Measurements from ENCODE around the gene KIAA1671.

KIAA1671 gene

DNA sequence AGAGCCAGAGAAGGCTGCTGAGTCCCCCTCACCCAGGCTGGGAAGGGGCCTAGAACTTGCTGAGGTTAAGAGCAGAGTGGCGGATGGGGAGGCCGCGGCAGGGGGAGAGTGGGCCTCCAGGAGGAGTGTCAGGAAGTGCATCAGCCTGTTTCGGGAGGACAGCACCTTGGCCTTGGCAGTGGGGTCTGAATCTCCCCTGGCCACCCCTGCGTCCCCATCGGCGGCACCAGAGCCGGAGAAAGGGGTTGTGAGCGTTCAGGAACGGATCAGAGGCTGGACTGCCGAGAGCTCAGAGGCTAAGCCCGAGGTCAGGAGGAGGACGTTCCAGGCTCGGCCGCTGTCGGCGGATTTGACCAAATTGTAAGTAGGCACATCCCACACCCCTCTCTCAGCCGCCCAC lies 76.7 kb downstream of the KIAA1671 start:
- ChIA-PET POLR2A (no interaction called here), CTCF (no interaction called here)
- TF ChIP-seq, protein P1, sequence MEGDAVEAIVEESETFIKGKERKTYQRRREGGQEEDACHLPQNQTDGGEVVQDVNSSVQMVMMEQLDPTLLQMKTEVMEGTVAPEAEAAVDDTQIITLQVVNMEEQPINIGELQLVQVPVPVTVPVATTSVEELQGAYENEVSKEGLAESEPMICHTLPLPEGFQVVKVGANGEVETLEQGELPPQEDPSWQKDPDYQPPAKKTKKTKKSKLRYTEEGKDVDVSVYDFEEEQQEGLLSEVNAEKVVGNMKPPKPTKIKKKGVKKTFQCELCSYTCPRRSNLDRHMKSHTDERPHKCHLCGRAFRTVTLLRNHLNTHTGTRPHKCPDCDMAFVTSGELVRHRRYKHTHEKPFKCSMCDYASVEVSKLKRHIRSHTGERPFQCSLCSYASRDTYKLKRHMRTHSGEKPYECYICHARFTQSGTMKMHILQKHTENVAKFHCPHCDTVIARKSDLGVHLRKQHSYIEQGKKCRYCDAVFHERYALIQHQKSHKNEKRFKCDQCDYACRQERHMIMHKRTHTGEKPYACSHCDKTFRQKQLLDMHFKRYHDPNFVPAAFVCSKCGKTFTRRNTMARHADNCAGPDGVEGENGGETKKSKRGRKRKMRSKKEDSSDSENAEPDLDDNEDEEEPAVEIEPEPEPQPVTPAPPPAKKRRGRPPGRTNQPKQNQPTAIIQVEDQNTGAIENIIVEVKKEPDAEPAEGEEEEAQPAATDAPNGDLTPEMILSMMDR (IDR thresholded peaks at IDR 0.05; ENCODE audit: control extremely low read depth, extremely low read depth, low read depth, missing control alignments), result no peak
- no peak for DNase-seq (ENCODE audit: extremely low spot score)

DNA sequence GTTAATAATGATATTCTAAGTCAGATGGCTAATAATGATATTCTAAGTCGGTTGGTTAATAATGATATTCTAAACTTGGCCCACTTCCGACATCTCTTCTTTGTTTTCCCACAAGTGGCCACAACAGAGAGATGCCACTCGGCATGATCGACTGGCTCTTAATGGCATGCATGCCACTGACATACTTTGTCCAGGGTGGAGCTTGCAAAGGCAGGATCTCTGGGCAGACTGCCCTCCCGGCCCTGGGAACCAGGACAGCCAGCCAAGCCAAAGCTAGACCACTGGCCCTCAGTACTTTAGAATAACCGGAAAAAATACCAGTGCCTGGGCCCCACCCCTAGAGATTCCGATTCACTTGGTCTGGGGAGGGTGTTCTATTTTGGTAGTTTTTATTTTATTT lies 78.1 kb downstream of the KIAA1671 start:
- ChIA-PET POLR2A (no interaction called here), CTCF (no interaction called here)
- no peak for DNase-seq (ENCODE audit: extremely low spot score)
- TF ChIP-seq, protein P1 (IDR thresholded peaks at IDR 0.05; ENCODE audit: control extremely low read depth, extremely low read depth, low read depth, missing control alignments), result no peak

GRCh38 chr22:25032066-25032465 lies 79.5 kb downstream of the KIAA1671 start:
- POLR2A ChIA-PET, result no interaction called here

DNA sequence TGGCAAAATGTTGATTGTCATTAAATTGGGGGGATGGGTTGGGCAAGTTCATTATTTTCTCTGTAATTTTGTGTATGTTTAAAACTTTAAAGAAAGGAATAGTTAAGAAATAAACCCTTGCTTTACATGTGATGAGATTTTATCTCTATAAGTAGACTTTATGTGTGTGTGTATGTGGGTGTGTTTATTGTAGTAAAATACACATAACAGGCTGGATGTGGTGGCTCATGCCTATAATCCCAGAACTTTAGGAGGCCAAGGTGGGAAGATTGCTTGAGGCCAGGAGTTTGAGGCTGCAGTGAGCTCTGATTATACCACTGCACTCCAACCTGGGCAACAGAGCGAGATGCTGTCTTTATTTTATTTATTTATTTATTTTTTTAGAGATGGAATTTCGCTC lies 83.2 kb downstream of the KIAA1671 start:
- ChIA-PET POLR2A (no interaction called here), CTCF (no interaction called here)
- no peak for DNase-seq (ENCODE audit: extremely low spot score)
- TF ChIP-seq, protein P1 (IDR thresholded peaks at IDR 0.05; ENCODE audit: control extremely low read depth, extremely low read depth, low read depth, missing control alignments), result no peak

More at GRCh38 chr22:25032066-25032465, 79.5 kb downstream of the KIAA1671 start:
- no peak for DNase-seq (ENCODE audit: extremely low spot score)
- TF ChIP-seq, protein P1 (IDR thresholded peaks at IDR 0.05; ENCODE audit: control extremely low read depth, extremely low read depth, low read depth, missing control alignments), result no peak
- CTCF ChIA-PET, result interaction anchor here (0.7 to 1.6 kb wide), 3 partner anchors 16 to 93 kb away, joined by 3 to 10 read pairs (median 3); no protein-coding TSS in a partner anchor

DNA sequence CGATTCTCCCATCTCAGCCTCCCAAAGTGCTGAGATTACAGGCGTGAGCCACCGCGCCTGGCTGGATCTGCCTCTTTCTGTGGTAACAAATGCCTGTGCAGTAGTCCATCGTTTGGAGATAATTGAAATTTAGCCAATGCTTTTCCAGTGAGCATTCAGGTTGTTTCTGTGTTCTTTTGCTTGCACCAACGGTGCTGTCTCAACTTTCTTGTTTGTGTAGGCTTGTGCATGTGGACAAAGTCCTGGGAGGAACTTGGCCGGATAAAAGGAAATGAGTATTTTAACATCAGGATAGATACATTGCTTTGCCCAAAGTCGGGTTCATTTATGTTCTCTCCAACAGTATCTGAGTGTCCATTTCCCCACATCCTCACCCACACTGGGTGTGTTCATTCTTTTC lies 85.7 kb downstream of the KIAA1671 start:
- TF ChIP-seq, protein P1 (IDR thresholded peaks at IDR 0.05; ENCODE audit: control extremely low read depth, extremely low read depth, low read depth, missing control alignments), result no peak
- no peak for DNase-seq (ENCODE audit: extremely low spot score)
- ChIA-PET CTCF (no interaction called here), POLR2A (no interaction called here)

DNA sequence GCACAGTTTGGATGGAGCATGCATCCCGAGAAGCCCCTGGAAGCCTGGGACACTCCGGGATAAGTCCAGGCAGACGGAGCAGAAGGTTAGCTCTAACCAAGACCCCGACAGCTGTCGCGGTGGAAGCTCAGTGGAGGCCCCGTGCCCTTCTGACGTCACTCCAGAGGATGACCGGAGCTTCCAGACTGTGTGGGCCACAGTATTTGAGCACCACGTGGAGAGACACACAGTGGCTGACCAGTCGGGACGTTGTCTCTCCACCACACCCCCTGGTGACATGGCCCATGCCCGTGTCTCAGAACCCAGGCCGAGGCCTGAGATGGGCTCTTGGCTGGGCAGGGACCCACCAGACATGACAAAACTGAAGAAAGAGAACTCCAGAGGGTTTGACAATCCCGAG lies 86.3 kb downstream of the KIAA1671 start:
- ChIA-PET CTCF (no interaction called here), POLR2A (no interaction called here)
- TF ChIP-seq, protein P1 (IDR thresholded peaks at IDR 0.05; ENCODE audit: control extremely low read depth, extremely low read depth, low read depth, missing control alignments), result no peak
- DNase-seq (ENCODE audit: extremely low spot score), result no peak

- DNase-seq (ENCODE audit: extremely low spot score), result no peak
- ChIA-PET POLR2A (no interaction called here), CTCF (no interaction called here)
- TF ChIP-seq, protein P1 (IDR thresholded peaks at IDR 0.05; ENCODE audit: control extremely low read depth, extremely low read depth, low read depth, missing control alignments), result no peak
Observed at GRCh38 chr22:25039255-25039654, 86.7 kb downstream of the KIAA1671 start.

Data from GM10248 (cell line).